ENCODE data around the gene CHPT1.

DNA sequence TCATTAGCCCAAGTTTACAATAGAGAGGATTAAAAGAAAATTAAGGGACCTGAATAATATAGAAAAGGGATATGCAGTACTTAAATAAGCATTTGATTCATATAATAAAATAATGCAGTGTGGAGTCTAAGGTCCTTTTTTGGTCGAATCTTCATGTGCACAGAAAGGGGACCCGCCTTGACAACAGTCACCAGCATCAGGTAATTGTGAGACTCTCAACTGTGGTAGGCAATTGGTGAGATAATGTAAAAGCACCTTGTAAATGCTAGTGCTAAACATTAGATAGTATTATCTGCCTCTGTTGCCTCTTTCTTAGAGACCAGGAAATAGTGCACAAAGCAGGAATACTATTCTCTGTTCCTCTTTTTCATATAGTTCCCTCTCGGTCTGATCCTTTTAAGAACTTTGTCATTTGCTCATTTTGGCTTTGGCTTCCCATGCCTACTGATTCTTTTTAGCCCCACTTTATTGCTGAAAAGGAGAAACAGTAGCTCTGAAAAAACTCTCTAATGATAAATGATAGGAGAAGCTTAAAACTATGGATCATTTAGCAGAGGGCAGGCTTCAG lies 17.5 kb downstream of the CHPT1 start:
- TF ChIP-seq POLR2A (IDR thresholded peaks at IDR 0.05) (no peak), EP300 (IDR thresholded peaks at IDR 0.05) (no peak)
- TF ChIP-seq, protein P1, sequence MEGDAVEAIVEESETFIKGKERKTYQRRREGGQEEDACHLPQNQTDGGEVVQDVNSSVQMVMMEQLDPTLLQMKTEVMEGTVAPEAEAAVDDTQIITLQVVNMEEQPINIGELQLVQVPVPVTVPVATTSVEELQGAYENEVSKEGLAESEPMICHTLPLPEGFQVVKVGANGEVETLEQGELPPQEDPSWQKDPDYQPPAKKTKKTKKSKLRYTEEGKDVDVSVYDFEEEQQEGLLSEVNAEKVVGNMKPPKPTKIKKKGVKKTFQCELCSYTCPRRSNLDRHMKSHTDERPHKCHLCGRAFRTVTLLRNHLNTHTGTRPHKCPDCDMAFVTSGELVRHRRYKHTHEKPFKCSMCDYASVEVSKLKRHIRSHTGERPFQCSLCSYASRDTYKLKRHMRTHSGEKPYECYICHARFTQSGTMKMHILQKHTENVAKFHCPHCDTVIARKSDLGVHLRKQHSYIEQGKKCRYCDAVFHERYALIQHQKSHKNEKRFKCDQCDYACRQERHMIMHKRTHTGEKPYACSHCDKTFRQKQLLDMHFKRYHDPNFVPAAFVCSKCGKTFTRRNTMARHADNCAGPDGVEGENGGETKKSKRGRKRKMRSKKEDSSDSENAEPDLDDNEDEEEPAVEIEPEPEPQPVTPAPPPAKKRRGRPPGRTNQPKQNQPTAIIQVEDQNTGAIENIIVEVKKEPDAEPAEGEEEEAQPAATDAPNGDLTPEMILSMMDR (IDR thresholded peaks at IDR 0.05), result no peak
